B cell (primary cell): Measurements from ENCODE around the gene PCGF2.

ENCODE experiments used
- CTCF ChIP-seq: fragments of 200-600 bp; IDR thresholded peaks from one replicate; pipeline ENCODE4 v1.8.0; 2022; ENCODE audit warnings: antibody characterized with exemption, mild to moderate bottlenecking
- EZH2 ChIP-seq: IDR thresholded peaks from 2 replicates; pipeline ENCODE4 v1.6.1; 2012; ENCODE audit warnings: borderline replicate concordance, low read depth, mild to moderate bottlenecking, moderate library complexity, low read length; ENCODE audit not compliant: insufficient read depth, poor library complexity, severe bottlenecking

- TF ChIP-seq CTCF (no peak), EZH2 (peak; percentile 92)
These were observed at the start of gene PCGF2 for GRCh38 chr17:38748149-38748891.
